Tibial artery (tissue), 4 donors: ENCODE measurements around the gene KLRC1.
"Not testable (repeated sequence)": the region's sequence is repeated elsewhere in the genome, so short reads cannot be mapped to it uniquely, and the experiment has no call there.

Source experiments
- DNase-seq, 2 donors: peaks; one replicate each; pipeline ENCODE4 v3.0.0-alpha.2; 2019
- H3K27ac ChIP-seq, 2 donors: fragments of 200-600 bp; sonication (generic) in 1 of 2; 1 replicate in 1 of 2; 2 replicates in 1 of 2; pipeline ENCODE4 v1.5.1; 2018 to 2019; ENCODE audit warnings: mild to moderate bottlenecking in 1 of 2
- H3K27me3 ChIP-seq, 2 donors: fragments of 200-600 bp; sonication (generic) in 1 of 2; one replicate each; pipeline versions ENCODE4 v1.5.1 to v1.6.0; 2016 to 2019
- H3K36me3 ChIP-seq, 3 donors: fragments of 200-600 bp; sonication (generic) in 2 of 3; one replicate each; pipeline ENCODE4 v1.5.1; 2016 to 2019; ENCODE audit warnings: mild to moderate bottlenecking in 2 of 3
- H3K4me1 ChIP-seq, 4 donors: fragments of 200-600 bp; sonication (generic) in 2 of 4; 1 replicate in 3 of 4; 2 replicates in 1 of 4; pipeline ENCODE4 v1.5.1; 2016 to 2019
- H3K4me3 ChIP-seq, 2 donors: fragments of 200-600 bp; sonication (generic) in 1 of 2; 1 replicate in 1 of 2; 2 replicates in 1 of 2; pipeline ENCODE4 v1.5.1; 2018 to 2019; ENCODE audit warnings: mild to moderate bottlenecking in 2 of 2
- H3K9me3 ChIP-seq, 3 donors: fragments of 200-600 bp; sonication (generic) in 1 of 3; one replicate each; pipeline ENCODE4 v1.5.1; 2016 to 2019
- CTCF ChIP-seq, 2 experiments: fragments of 200-600 bp in 1 of 2; fragments of 450-650 bp in 1 of 2; IDR thresholded peaks; one replicate each; pipeline ENCODE4 v1.5.1; 2017 to 2019; ENCODE audit warnings: antibody characterized with exemption in 2 of 2, mild to moderate bottlenecking in 1 of 2, moderate library complexity in 1 of 2
- intact Hi-C: fragments of 100-400 bp; cut with DNase I; formaldehyde crosslinking; loops from one replicate; pipeline ENCODE4 v1.15.0; 2023; ENCODE audit warnings: low total_unique reads

KLRC1 gene

GRCh38 chr12:10453156-10453555, at the start of gene KLRC1:
Gene KLRC1 (minus strand): TSS chr12:10453377. CDS start chr12:10451156, 2,221 bp downstream.
- H3K9me3 ChIP-seq = peaks cover 0 to 22% (median 5%) of the 10 kb centered on the region in 3 donors
- intact Hi-C loops = no loop called here
- no peak within 1 kb of the TSS for H3K4me3 ChIP-seq

GRCh38 chr12:10501030-10501429, 47.9 kb upstream of the KLRC1 start:
- intact Hi-C loops = no loop called here
- no peaks in the 10 kb centered on the region for H3K36me3 ChIP-seq
- no peaks in the 10 kb centered on the region for H3K27me3 ChIP-seq
- no peak overlapping the region for H3K27ac ChIP-seq
- no peaks in the 10 kb centered on the region for H3K4me1 ChIP-seq
- no peaks in the 10 kb centered on the region for H3K9me3 ChIP-seq
- no peak for TF ChIP-seq CTCF (IDR thresholded peaks at IDR 0.05)
- H3K4me3 ChIP-seq = no peak overlapping the region
- DNase-seq = no peak

More at GRCh38 chr12:10453156-10453555, at the start of gene KLRC1:
- Histone ChIP-seq H3K27me3 (no peaks in the 10 kb centered on the region), H3K27ac (no peak within 1 kb of the TSS), H3K36me3 (no peaks in the 10 kb centered on the region), H3K4me1 (no peaks in the 10 kb centered on the region)
- no peak for TF ChIP-seq CTCF (IDR thresholded peaks at IDR 0.05)
- no peak for DNase-seq

GRCh38 chr12:10498042-10498441, 44.9 kb upstream of the KLRC1 start:
- TF ChIP-seq CTCF (IDR thresholded peaks at IDR 0.05) = no peak
- Histone ChIP-seq H3K27ac (no peak overlapping the region), H3K27me3 (no peaks in the 10 kb centered on the region), H3K9me3 (no peaks in the 10 kb centered on the region), H3K4me1 (no peaks in the 10 kb centered on the region), H3K4me3 (no peak overlapping the region), H3K36me3 (no peaks in the 10 kb centered on the region)
- no peak for DNase-seq
- intact Hi-C loops = no loop called here

GRCh38 chr12:10497602-10498001, 44.4 kb upstream of the KLRC1 start:
- intact Hi-C loops = no loop called here
- Histone ChIP-seq H3K4me1 (no peaks in the 10 kb centered on the region), H3K9me3 (no peaks in the 10 kb centered on the region), H3K36me3 (no peaks in the 10 kb centered on the region), H3K27me3 (no peaks in the 10 kb centered on the region), H3K27ac (no peak overlapping the region), H3K4me3 (no peak overlapping the region)
- no peak for DNase-seq
- TF ChIP-seq CTCF (IDR thresholded peaks at IDR 0.05) = no peak

GRCh38 chr12:10491766-10492165, 38.6 kb upstream of the KLRC1 start:
- H3K9me3 ChIP-seq = no peaks in the 10 kb centered on the region
- H3K4me1 ChIP-seq = no peaks in the 10 kb centered on the region
- no peaks in the 10 kb centered on the region for H3K36me3 ChIP-seq
- no peak overlapping the region for H3K4me3 ChIP-seq
- no peaks in the 10 kb centered on the region for H3K27me3 ChIP-seq
- H3K27ac ChIP-seq = no peak overlapping the region
- no peak for TF ChIP-seq CTCF (IDR thresholded peaks at IDR 0.05)
- intact Hi-C loops = no loop called here
- no peak for DNase-seq

- intact Hi-C loops = not testable (repeated sequence)
Measured at GRCh38 chr12:10487328-10487727, 34.2 kb upstream of the KLRC1 start.

GRCh38 chr12:10481901-10482300, 28.7 kb upstream of the KLRC1 start:
- DNase-seq, H3K36me3 ChIP-seq, intact Hi-C loops, H3K4me3 ChIP-seq, H3K4me1 ChIP-seq, H3K9me3 ChIP-seq, H3K27ac ChIP-seq, H3K27me3 ChIP-seq: not testable (repeated sequence)

More at GRCh38 chr12:10487328-10487727, 34.2 kb upstream of the KLRC1 start:
- not testable (repeated sequence) for H3K4me3 ChIP-seq, H3K9me3 ChIP-seq, H3K4me1 ChIP-seq, H3K27me3 ChIP-seq, H3K27ac ChIP-seq, DNase-seq, H3K36me3 ChIP-seq

- H3K27ac ChIP-seq, DNase-seq, intact Hi-C loops, H3K4me3 ChIP-seq, H3K4me1 ChIP-seq, H3K9me3 ChIP-seq, H3K36me3 ChIP-seq, H3K27me3 ChIP-seq: not testable (repeated sequence)
Measured at GRCh38 chr12:10472808-10473207, 19.6 kb upstream of the KLRC1 start.
